ENCODE data around the gene SLC2A11.

GRCh38 chr22:23904573-23905254 lies 47.0 kb downstream of the SLC2A11 start:
- TF ChIP-seq POLR2A (IDR thresholded peaks at IDR 0.05; ENCODE audit: borderline replicate concordance, extremely low read depth, insufficient read depth, insufficient read length) (no peak), CEBPB (IDR thresholded peaks at IDR 0.05; ENCODE audit: low read depth) (no peak), TCF7L2 (IDR thresholded peaks at IDR 0.05; ENCODE audit: borderline replicate concordance, extremely low read depth, insufficient read depth, insufficient read length) (no peak), POLR2AphosphoS5 (IDR thresholded peaks at IDR 0.05; ENCODE audit: low read depth, low read length) (no peak), SIN3A (IDR thresholded peaks at IDR 0.05; ENCODE audit: low read depth) (no peak), ZNF274 (IDR thresholded peaks at IDR 0.05; ENCODE audit: low read depth, low read length) (no peak), JUND (IDR thresholded peaks at IDR 0.05) (no peak), MAX (IDR thresholded peaks at IDR 0.05) (no peak), RAD21 (IDR thresholded peaks at IDR 0.05; ENCODE audit: low read depth) (no peak), EZH2 (IDR thresholded peaks at IDR 0.05) (no peak)
- TF ChIP-seq, protein P1, sequence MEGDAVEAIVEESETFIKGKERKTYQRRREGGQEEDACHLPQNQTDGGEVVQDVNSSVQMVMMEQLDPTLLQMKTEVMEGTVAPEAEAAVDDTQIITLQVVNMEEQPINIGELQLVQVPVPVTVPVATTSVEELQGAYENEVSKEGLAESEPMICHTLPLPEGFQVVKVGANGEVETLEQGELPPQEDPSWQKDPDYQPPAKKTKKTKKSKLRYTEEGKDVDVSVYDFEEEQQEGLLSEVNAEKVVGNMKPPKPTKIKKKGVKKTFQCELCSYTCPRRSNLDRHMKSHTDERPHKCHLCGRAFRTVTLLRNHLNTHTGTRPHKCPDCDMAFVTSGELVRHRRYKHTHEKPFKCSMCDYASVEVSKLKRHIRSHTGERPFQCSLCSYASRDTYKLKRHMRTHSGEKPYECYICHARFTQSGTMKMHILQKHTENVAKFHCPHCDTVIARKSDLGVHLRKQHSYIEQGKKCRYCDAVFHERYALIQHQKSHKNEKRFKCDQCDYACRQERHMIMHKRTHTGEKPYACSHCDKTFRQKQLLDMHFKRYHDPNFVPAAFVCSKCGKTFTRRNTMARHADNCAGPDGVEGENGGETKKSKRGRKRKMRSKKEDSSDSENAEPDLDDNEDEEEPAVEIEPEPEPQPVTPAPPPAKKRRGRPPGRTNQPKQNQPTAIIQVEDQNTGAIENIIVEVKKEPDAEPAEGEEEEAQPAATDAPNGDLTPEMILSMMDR (IDR thresholded peaks at IDR 0.05 in 2 of 3, conservative IDR thresholded peaks at IDR 0.05 in 1 of 3; ENCODE audit: borderline replicate concordance in 1 of 3, insufficient read depth in 1 of 3, low read depth in 2 of 3, low read length in 2 of 3): no peak
- TF ChIP-seq, protein P2, sequence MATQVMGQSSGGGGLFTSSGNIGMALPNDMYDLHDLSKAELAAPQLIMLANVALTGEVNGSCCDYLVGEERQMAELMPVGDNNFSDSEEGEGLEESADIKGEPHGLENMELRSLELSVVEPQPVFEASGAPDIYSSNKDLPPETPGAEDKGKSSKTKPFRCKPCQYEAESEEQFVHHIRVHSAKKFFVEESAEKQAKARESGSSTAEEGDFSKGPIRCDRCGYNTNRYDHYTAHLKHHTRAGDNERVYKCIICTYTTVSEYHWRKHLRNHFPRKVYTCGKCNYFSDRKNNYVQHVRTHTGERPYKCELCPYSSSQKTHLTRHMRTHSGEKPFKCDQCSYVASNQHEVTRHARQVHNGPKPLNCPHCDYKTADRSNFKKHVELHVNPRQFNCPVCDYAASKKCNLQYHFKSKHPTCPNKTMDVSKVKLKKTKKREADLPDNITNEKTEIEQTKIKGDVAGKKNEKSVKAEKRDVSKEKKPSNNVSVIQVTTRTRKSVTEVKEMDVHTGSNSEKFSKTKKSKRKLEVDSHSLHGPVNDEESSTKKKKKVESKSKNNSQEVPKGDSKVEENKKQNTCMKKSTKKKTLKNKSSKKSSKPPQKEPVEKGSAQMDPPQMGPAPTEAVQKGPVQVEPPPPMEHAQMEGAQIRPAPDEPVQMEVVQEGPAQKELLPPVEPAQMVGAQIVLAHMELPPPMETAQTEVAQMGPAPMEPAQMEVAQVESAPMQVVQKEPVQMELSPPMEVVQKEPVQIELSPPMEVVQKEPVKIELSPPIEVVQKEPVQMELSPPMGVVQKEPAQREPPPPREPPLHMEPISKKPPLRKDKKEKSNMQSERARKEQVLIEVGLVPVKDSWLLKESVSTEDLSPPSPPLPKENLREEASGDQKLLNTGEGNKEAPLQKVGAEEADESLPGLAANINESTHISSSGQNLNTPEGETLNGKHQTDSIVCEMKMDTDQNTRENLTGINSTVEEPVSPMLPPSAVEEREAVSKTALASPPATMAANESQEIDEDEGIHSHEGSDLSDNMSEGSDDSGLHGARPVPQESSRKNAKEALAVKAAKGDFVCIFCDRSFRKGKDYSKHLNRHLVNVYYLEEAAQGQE (IDR thresholded peaks at IDR 0.05; ENCODE audit: low read depth): no peak
